A549 (cell line): Measurements from ENCODE around the gene ZBTB43. TPM values are rescaled to one million over a fixed set of nuclear protein-coding genes. Genes with fewer than 3 reads are reported as not detected.
A peak's percentile ranks its signal among the peaks of the same experiment; 100 is the strongest.

Experiments
- ATAC-seq, 2 experiments: fragments of 200-7000 bp in 1 of 2; fragments of >200 bp in 1 of 2; cut with Nextera tagmentation in 1 of 2; cut with Tn5 transposase in 1 of 2; 3 replicates each; pipeline versions ENCODE4 v1.8.0 to v1.9.1; 2018 to 2020; ENCODE audit warnings: mild to moderate bottlenecking in 1 of 2, moderate library complexity in 1 of 2
- CTCF ChIA-PET: fragments of 300-600 bp; sonication (Branson Sonifier 250); formaldehyde crosslinking; extraction: SDS; loops from one replicate; lab custom pipeline; 2021; ENCODE audit warnings: antibody characterized with exemption, inconsistent platforms; lab: Yijun Ruan, JAX
- POLR2A ChIA-PET: fragments of 350-600 bp; formaldehyde crosslinking; extraction: SDS; loops from one replicate; lab custom pipeline; 2021; ENCODE audit warnings: antibody characterized with exemption, inconsistent platforms; lab: Yijun Ruan, JAX
- DNase-seq, 2 experiments: peaks; one replicate each; pipeline versions ENCODE4 v3.0.0 to v3.0.0-alpha.2; 2011 to 2016; ENCODE audit warnings: low read depth in 1 of 2, low spot score in 1 of 2
- FAIRE-seq: peaks from 2 replicates; lab custom pipeline; 2011; peaks lifted over from hg19 to GRCh38; lab: Jason Lieb, UNC
- H3K27ac ChIP-seq, 2 experiments: fragments of >200 bp; sonication (Bioruptor Twin); formaldehyde crosslinking; 3 replicates each; pipeline ENCODE4 v1.5.1; 2016 to 2017
- H3K4me1 ChIP-seq: fragments of >200 bp; sonication (Bioruptor Twin); formaldehyde crosslinking; 3 replicates; pipeline ENCODE4 v1.6.1; 2016
- H3K4me2 ChIP-seq: fragments of >200 bp; sonication (Bioruptor Twin); formaldehyde crosslinking; 3 replicates; pipeline ENCODE4 v1.6.1; 2016
- H3K4me3 ChIP-seq: fragments of >200 bp; sonication (Bioruptor Twin); formaldehyde crosslinking; 3 replicates; pipeline ENCODE4 v1.5.1; 2016
- H3K9me3 ChIP-seq: fragments of >200 bp; sonication (Bioruptor Twin); formaldehyde crosslinking; 3 replicates; pipeline ENCODE4 v1.6.1; 2016
- CHD2 ChIP-seq: fragments of 150-350 bp; IDR thresholded peaks from 2 replicates; pipeline ENCODE4 v1.6.1; 2014; ENCODE audit warnings: low read length; ENCODE audit not compliant: partially characterized antibody
- CHD4 ChIP-seq: fragments of 200-600 bp; sonication (generic); IDR thresholded peaks from 2 replicates; pipeline ENCODE4 v1.6.1; 2016; ENCODE audit warnings: antibody characterized with exemption, mild to moderate bottlenecking, borderline replicate concordance
- FOSL2 ChIP-seq, 2 experiments: fragments of 450-650 bp in 1 of 2; fragments of >200 bp in 1 of 2; sonication (Bioruptor Twin) in 1 of 2; formaldehyde crosslinking; IDR thresholded peaks; 2 replicates each; pipeline versions ENCODE4 v1.5.0 to v1.6.1; 2016 to 2020; ENCODE audit warnings: mild to moderate bottlenecking in 1 of 2, moderate library complexity in 1 of 2
- FOXS1 ChIP-seq: fragments of 250-450 bp; sonication (Bioruptor Pico); IDR thresholded peaks from 2 replicates; pipeline ENCODE4 v1.5.0; 2020; ENCODE audit warnings: mild to moderate bottlenecking, moderate library complexity
- GATA3 ChIP-seq: IDR thresholded peaks from 2 replicates; pipeline ENCODE4 v1.6.1; 2012; ENCODE audit warnings: borderline replicate concordance
- HDAC2 ChIP-seq: fragments of 200-600 bp; sonication (generic); IDR thresholded peaks from 2 replicates; pipeline ENCODE4 v1.6.1; 2016
- HOXB13 ChIP-seq: fragments of 250-450 bp; sonication (Bioruptor Pico); IDR thresholded peaks from 2 replicates; pipeline ENCODE4 v1.5.0; 2020; ENCODE audit warnings: low read depth, mild to moderate bottlenecking, moderate library complexity
- HOXB5 ChIP-seq: fragments of 250-450 bp; sonication (Bioruptor Pico); IDR thresholded peaks from 2 replicates; pipeline ENCODE4 v1.5.0; 2020; ENCODE audit warnings: mild to moderate bottlenecking, moderate library complexity
- KDM5A ChIP-seq: fragments of 200-600 bp; sonication (generic); IDR thresholded peaks from 2 replicates; pipeline ENCODE4 v1.6.1; 2016; ENCODE audit warnings: antibody characterized with exemption, mild to moderate bottlenecking
- NR3C1 ChIP-seq: fragments of >200 bp; sonication (Bioruptor Twin); formaldehyde crosslinking; IDR thresholded peaks from 3 replicates; pipeline ENCODE4 v1.6.1; 2017
- RAD21 ChIP-seq, 2 experiments: fragments of >200 bp in 1 of 2; sonication (Bioruptor Twin) in 1 of 2; formaldehyde crosslinking in 1 of 2; IDR thresholded peaks in 1 of 2; conservative IDR thresholded peaks in 1 of 2; 2 replicates in 1 of 2; 3 replicates in 1 of 2; pipeline ENCODE4 v1.6.1; 2012 to 2018; ENCODE audit warnings: inconsistent platforms in 1 of 2
- RCOR1 ChIP-seq: fragments of 150-350 bp; IDR thresholded peaks from 2 replicates; pipeline ENCODE4 v1.6.1; 2014; ENCODE audit warnings: antibody characterized with exemption, low read length, low read depth
- SMC3 ChIP-seq: fragments of >200 bp; sonication (Bioruptor Twin); formaldehyde crosslinking; IDR thresholded peaks from 3 replicates; pipeline ENCODE4 v1.6.1; 2018; ENCODE audit warnings: inconsistent platforms
- ZFP36 ChIP-seq: fragments of 450-650 bp; IDR thresholded peaks from 2 replicates; pipeline ENCODE4 v1.6.1; 2014; ENCODE audit warnings: borderline replicate concordance; ENCODE audit not compliant: partially characterized antibody
- ZSCAN20 ChIP-seq: fragments of 250-450 bp; sonication (Bioruptor Pico); IDR thresholded peaks from 2 replicates; pipeline ENCODE4 v1.8.0; 2022; ENCODE audit warnings: mild to moderate bottlenecking, moderate library complexity
- WGBS: methylation state at CpG from one replicate; pipeline ENCODE4 v1.1.6; 2017; ENCODE audit errors: missing lambda C conversion rate; 5-methylcytosine and 5-hydroxymethylcytosine counted together
- polyA plus RNA-seq, 4 experiments: library from polyadenylated mRNA; depleted of rRNA in 3 of 4; stranded (reverse); fragments of >200 nt; fragmentation: RNase III in 1 of 4; extraction: RNeasy Plus Mini Kit Qiagen cat#74134 plus additional on column Dnase treatment in 1 of 4; gene quantifications; 2 replicates in 3 of 4; 3 replicates in 1 of 4; pipeline ENCODE4 v1.2.3, GENCODE V29; 2011 to 2017
- TF ChIP-seq, protein P1 (sequence below): fragments of 450-650 bp; IDR thresholded peaks from 2 replicates; pipeline ENCODE4 v1.6.1; 2014; ENCODE audit warnings: antibody characterized with exemption
- TF ChIP-seq, protein P2 (sequence below): fragments of >200 bp; sonication (Bioruptor Twin); formaldehyde crosslinking; IDR thresholded peaks from 3 replicates; pipeline ENCODE4 v1.6.1; 2016
- TF ChIP-seq, protein P3 (sequence below): fragments of 150-350 bp; IDR thresholded peaks from 2 replicates; pipeline ENCODE4 v1.6.1; 2014; ENCODE audit warnings: low read depth, mild to moderate bottlenecking, low read length
- TF ChIP-seq, protein P4 (sequence below): fragments of 250-450 bp; sonication (Bioruptor Pico); IDR thresholded peaks from 2 replicates; pipeline ENCODE4 v1.5.0; 2021; ENCODE audit warnings: mild to moderate bottlenecking, moderate library complexity, borderline replicate concordance
- TF ChIP-seq, protein P5 (sequence below): fragments of 250-450 bp; sonication (Bioruptor Pico); IDR thresholded peaks from 2 replicates; pipeline ENCODE4 v1.5.0; 2020; ENCODE audit warnings: low read depth, mild to moderate bottlenecking, moderate library complexity

Gene ZBTB43
- polyA plus RNA-seq, 2 of the 4 experiments (the other 2 are of a cell fraction) = 7.7 to 11.7 TPM

DNA sequence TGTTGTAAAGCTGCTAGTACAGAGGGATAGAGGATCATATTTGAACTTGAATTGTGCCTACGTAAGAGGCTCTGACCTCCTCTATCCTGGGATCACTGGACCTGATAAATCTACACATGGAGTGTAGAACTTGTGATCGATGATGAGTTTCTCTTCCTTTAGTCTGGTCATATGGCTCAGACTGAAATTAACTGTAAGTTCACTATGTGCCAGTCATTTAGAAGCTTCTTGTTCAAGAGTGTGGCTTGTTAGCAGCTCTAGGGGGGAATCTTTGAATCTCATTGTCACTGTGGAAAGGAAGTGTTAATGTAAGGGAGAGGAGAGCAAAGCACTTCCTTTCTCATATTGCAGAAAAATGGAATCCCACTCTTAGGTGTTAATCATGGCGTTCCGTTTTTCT is 67.7 kb downstream of the ZBTB43 start:
- TF ChIP-seq, protein P1, sequence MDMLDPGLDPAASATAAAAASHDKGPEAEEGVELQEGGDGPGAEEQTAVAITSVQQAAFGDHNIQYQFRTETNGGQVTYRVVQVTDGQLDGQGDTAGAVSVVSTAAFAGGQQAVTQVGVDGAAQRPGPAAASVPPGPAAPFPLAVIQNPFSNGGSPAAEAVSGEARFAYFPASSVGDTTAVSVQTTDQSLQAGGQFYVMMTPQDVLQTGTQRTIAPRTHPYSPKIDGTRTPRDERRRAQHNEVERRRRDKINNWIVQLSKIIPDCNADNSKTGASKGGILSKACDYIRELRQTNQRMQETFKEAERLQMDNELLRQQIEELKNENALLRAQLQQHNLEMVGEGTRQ = no peak
- no peak for TF ChIP-seq HDAC2
- TF ChIP-seq, protein P2, sequence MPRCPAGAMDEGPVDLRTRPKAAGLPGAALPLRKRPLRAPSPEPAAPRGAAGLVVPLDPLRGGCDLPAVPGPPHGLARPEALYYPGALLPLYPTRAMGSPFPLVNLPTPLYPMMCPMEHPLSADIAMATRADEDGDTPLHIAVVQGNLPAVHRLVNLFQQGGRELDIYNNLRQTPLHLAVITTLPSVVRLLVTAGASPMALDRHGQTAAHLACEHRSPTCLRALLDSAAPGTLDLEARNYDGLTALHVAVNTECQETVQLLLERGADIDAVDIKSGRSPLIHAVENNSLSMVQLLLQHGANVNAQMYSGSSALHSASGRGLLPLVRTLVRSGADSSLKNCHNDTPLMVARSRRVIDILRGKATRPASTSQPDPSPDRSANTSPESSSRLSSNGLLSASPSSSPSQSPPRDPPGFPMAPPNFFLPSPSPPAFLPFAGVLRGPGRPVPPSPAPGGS = no peak
- no peak for TF ChIP-seq CHD4
- TF ChIP-seq, protein P3, sequence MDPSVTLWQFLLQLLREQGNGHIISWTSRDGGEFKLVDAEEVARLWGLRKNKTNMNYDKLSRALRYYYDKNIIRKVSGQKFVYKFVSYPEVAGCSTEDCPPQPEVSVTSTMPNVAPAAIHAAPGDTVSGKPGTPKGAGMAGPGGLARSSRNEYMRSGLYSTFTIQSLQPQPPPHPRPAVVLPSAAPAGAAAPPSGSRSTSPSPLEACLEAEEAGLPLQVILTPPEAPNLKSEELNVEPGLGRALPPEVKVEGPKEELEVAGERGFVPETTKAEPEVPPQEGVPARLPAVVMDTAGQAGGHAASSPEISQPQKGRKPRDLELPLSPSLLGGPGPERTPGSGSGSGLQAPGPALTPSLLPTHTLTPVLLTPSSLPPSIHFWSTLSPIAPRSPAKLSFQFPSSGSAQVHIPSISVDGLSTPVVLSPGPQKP = no peak
- TF ChIP-seq, protein P4, sequence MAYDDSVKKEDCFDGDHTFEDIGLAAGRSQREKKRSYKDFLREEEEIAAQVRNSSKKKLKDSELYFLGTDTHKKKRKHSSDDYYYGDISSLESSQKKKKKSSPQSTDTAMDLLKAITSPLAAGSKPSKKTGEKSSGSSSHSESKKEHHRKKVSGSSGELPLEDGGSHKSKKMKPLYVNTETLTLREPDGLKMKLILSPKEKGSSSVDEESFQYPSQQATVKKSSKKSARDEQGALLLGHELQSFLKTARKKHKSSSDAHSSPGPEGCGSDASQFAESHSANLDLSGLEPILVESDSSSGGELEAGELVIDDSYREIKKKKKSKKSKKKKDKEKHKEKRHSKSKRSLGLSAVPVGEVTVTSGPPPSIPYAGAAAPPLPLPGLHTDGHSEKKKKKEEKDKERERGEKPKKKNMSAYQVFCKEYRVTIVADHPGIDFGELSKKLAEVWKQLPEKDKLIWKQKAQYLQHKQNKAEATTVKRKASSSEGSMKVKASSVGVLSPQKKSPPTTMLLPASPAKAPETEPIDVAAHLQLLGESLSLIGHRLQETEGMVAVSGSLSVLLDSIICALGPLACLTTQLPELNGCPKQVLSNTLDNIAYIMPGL (CRISPR knock-in tag) = no peak
- ChIA-PET CTCF (no interaction called here), POLR2A (no interaction called here)
- Histone ChIP-seq H3K4me1 (0 out of 3 replicates have a peak, but pooled peaks cover 5% of the 10 kb centered on the region), H3K4me2 (no peak overlapping the region), H3K27ac (no peak overlapping the region), H3K4me3 (no peak overlapping the region), H3K9me3 (no peaks in the 10 kb centered on the region)
- WGBS = 95% methylated on average over 4 of the region's 4 CpGs
- ATAC-seq (peak in 1 of 2 experiments; percentile 43; a peak in 2 of 6 replicates), FAIRE-seq (no peak), DNase-seq (no peak)

DNA sequence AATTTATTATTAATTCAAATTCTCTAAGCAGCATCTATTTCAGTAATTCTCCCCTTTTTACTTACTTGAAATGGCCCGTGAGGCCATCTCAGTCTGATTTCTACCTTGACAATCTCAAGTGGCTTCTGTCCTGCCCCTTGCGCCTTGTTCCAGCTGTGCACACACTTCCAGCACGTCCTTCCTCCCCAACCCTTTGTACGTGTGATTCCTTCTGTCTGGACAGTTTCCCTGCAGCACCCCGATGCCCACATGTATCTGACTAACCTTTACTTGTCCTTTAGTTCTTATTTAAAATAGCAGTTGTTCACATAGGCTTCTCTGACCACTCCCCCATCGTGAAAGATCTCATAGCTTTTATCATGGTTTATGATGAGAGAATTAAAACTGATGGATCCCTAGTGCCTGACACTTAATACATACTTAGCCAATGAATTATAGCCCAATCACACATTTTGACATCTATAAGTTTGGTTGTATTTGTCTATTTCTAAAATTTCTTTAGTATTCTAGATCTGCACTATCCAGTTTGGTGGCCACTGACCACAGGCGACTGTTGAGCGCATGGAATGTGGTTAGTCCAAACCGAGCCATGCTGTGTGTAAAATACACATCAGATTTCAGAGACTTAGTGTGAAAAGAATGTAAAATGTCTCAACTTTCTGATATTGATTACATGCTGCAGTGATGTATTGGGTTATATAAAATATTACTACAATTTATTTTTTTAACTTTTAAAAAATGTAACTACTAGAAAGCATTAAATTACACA is 69.9 kb downstream of the ZBTB43 start:
- Histone ChIP-seq H3K9me3 (no peaks in the 10 kb centered on the region), H3K27ac (no peak overlapping the region), H3K4me1 (0 out of 3 replicates have a peak, but pooled peaks cover 5% of the 10 kb centered on the region), H3K4me2 (no peak overlapping the region), H3K4me3 (no peak overlapping the region)
- 78% methylated on average over 9 of the region's 9 CpGs for WGBS
- POLR2A ChIA-PET = no interaction called here
- CTCF ChIA-PET = interaction anchor here (0.8 kb wide), 1 partner anchor 95 kb away, joined by 3 read pairs; no protein-coding TSS in a partner anchor
- TF ChIP-seq FOXS1 (CRISPR knock-in tag) = no peak
- TF ChIP-seq, protein P5, sequence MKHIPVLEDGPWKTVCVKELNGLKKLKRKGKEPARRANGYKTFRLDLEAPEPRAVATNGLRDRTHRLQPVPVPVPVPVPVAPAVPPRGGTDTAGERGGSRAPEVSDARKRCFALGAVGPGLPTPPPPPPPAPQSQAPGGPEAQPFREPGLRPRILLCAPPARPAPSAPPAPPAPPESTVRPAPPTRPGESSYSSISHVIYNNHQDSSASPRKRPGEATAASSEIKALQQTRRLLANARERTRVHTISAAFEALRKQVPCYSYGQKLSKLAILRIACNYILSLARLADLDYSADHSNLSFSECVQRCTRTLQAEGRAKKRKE (CRISPR knock-in tag) = no peak
- TF ChIP-seq GATA3 = no peak
- no peak for TF ChIP-seq FOSL2 (IDR thresholded peaks at IDR 0.05)
- TF ChIP-seq FOSL2 (CRISPR knock-in tag; IDR thresholded peaks at IDR 0.05) = no peak
- no peak for TF ChIP-seq ZSCAN20 (CRISPR knock-in tag)
- no peak for TF ChIP-seq SMC3
- TF ChIP-seq KDM5A = no peak
- no peak for TF ChIP-seq HOXB13
- TF ChIP-seq, protein P3 = no peak
- no peak for TF ChIP-seq HOXB5 (CRISPR knock-in tag)
- no peak for TF ChIP-seq RAD21 (conservative IDR thresholded peaks at IDR 0.05 in 1 of 2, IDR thresholded peaks at IDR 0.05 in 1 of 2)
- no peak for TF ChIP-seq NR3C1
- no peak for TF ChIP-seq ZFP36
- no peak for TF ChIP-seq RCOR1
- TF ChIP-seq CHD2 = no peak
- peak in 1 of 2 experiments; percentile 31; a peak in 2 of 6 replicates for ATAC-seq
- no peak for FAIRE-seq
- no peak for DNase-seq
